ENCODE results near the gene SPDEF.

DNA sequence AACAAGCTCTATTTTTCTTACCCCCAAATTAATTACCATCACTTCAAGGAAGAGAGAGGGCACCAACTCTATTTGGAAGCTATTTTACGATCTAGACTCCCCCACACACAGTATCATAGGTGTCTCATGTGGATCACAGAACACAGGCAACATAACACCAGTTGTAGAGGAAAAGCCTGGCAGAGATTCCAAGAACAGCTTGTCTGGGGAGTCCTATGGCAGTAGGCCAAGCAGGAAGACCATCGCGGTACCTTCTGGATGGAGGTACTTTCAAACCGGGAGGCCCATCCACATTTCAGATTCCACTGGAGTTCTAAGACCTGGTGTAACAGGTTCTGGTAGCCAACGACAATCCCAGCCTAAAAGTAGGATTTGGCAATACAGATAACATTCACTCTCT lies 37.6 kb upstream of the SPDEF start:
- TF ChIP-seq, protein P1, sequence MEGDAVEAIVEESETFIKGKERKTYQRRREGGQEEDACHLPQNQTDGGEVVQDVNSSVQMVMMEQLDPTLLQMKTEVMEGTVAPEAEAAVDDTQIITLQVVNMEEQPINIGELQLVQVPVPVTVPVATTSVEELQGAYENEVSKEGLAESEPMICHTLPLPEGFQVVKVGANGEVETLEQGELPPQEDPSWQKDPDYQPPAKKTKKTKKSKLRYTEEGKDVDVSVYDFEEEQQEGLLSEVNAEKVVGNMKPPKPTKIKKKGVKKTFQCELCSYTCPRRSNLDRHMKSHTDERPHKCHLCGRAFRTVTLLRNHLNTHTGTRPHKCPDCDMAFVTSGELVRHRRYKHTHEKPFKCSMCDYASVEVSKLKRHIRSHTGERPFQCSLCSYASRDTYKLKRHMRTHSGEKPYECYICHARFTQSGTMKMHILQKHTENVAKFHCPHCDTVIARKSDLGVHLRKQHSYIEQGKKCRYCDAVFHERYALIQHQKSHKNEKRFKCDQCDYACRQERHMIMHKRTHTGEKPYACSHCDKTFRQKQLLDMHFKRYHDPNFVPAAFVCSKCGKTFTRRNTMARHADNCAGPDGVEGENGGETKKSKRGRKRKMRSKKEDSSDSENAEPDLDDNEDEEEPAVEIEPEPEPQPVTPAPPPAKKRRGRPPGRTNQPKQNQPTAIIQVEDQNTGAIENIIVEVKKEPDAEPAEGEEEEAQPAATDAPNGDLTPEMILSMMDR (conservative IDR thresholded peaks at IDR 0.05 in 1 of 2, IDR thresholded peaks at IDR 0.05 in 1 of 2; ENCODE audit: low read depth in 1 of 2, low read length in 2 of 2) = no peak
- TF ChIP-seq EZH2 (IDR thresholded peaks at IDR 0.05; ENCODE audit: low read length, missing control alignments) = no peak

Measured in fibroblast of lung (primary cell).